HEK293T (cell line): ENCODE data around the gene BLOC1S1.

Experiments used
- CTCF ChIA-PET: fragments of 350-600 bp; formaldehyde crosslinking; extraction: SDS; loops from one replicate; lab custom pipeline; 2021; ENCODE audit warnings: antibody characterized with exemption, inconsistent platforms; lab: Yijun Ruan, JAX
- POLR2A ChIA-PET: fragments of 350-600 bp; formaldehyde crosslinking; extraction: SDS; loops from one replicate; lab custom pipeline; 2020; ENCODE audit warnings: antibody characterized with exemption, inconsistent platforms; lab: Yijun Ruan, JAX
- DNase-seq: peaks from one replicate; pipeline ENCODE4 v3.0.0; 2012; ENCODE audit warnings: mixed read lengths; ENCODE audit errors: extremely low spot score
- ARNT ChIP-seq: fragments of 450-650 bp; IDR thresholded peaks from 2 replicates; pipeline ENCODE4 v1.6.1; 2017; ENCODE audit warnings: mild to moderate bottlenecking
- BHLHE40 ChIP-seq: fragments of 450-650 bp; IDR thresholded peaks from 2 replicates; pipeline ENCODE4 v1.6.1; 2016; ENCODE audit warnings: mild to moderate bottlenecking, moderate library complexity, borderline replicate concordance
- CTBP1 ChIP-seq: fragments of 450-650 bp; IDR thresholded peaks from 2 replicates; pipeline ENCODE4 v1.6.1; 2016; ENCODE audit warnings: borderline replicate concordance
- ELF4 ChIP-seq: fragments of 450-650 bp; IDR thresholded peaks from 2 replicates; pipeline ENCODE4 v1.6.1; 2017; ENCODE audit warnings: antibody characterized with exemption
- FOXA1 ChIP-seq: fragments of 450-650 bp; IDR thresholded peaks from 2 replicates; pipeline ENCODE4 v1.6.1; 2016; ENCODE audit warnings: mild to moderate bottlenecking
- FOXK2 ChIP-seq: fragments of 450-650 bp; IDR thresholded peaks from 2 replicates; pipeline ENCODE4 v1.6.1; 2016; ENCODE audit warnings: mild to moderate bottlenecking
- FOXM1 ChIP-seq: fragments of 450-650 bp; IDR thresholded peaks from 2 replicates; pipeline ENCODE4 v1.6.1; 2017; ENCODE audit warnings: mild to moderate bottlenecking, borderline replicate concordance
- HDGF ChIP-seq: fragments of 450-650 bp; IDR thresholded peaks from 2 replicates; pipeline ENCODE4 v1.6.1; 2017; ENCODE audit warnings: antibody characterized with exemption, borderline replicate concordance
- L3MBTL2 ChIP-seq: fragments of 450-650 bp; conservative IDR thresholded peaks from 2 replicates; pipeline ENCODE4 v1.6.1; 2016; ENCODE audit warnings: mild to moderate bottlenecking
- LEF1 ChIP-seq: fragments of 450-650 bp; IDR thresholded peaks from 2 replicates; pipeline ENCODE4 v1.6.1; 2017; ENCODE audit warnings: mild to moderate bottlenecking, borderline replicate concordance
- NFRKB ChIP-seq: fragments of 450-650 bp; IDR thresholded peaks from 2 replicates; pipeline ENCODE4 v1.6.1; 2016; ENCODE audit warnings: mild to moderate bottlenecking, moderate library complexity
- PKNOX1 ChIP-seq: fragments of 450-650 bp; IDR thresholded peaks from 2 replicates; pipeline ENCODE4 v1.6.1; 2016
- SP1 ChIP-seq: fragments of 450-650 bp; IDR thresholded peaks from 2 replicates; pipeline ENCODE4 v1.6.1; 2017
- SUZ12 ChIP-seq: fragments of 450-650 bp; IDR thresholded peaks from 2 replicates; pipeline ENCODE4 v1.6.1; 2016; ENCODE audit warnings: mild to moderate bottlenecking
- TARDBP ChIP-seq: fragments of 450-650 bp; IDR thresholded peaks from 2 replicates; pipeline ENCODE4 v1.6.1; 2016
- ZNF384 ChIP-seq: fragments of 450-650 bp; IDR thresholded peaks from 2 replicates; pipeline ENCODE4 v1.6.1; 2016

Gene BLOC1S1

GRCh38 chr12:55675666-55676065 is 40.2 kb upstream of the BLOC1S1 start:
- ChIA-PET POLR2A (no interaction called here), CTCF (no interaction called here)
- TF ChIP-seq ZNF384: no peak
- TF ChIP-seq CTBP1: no peak
- TF ChIP-seq SP1: no peak
- TF ChIP-seq FOXM1: no peak
- TF ChIP-seq ARNT: no peak
- no peak for TF ChIP-seq BHLHE40
- no peak for TF ChIP-seq ELF4
- no peak for TF ChIP-seq HDGF
- no peak for TF ChIP-seq PKNOX1
- no peak for TF ChIP-seq FOXA1
- TF ChIP-seq L3MBTL2: no peak
- no peak for TF ChIP-seq NFRKB
- no peak for TF ChIP-seq FOXK2
- TF ChIP-seq TARDBP: no peak
- TF ChIP-seq LEF1: no peak
- TF ChIP-seq SUZ12: no peak
- DNase-seq: no peak

GRCh38 chr12:55676707-55677106 is 39.1 kb upstream of the BLOC1S1 start:
- ChIA-PET CTCF (interaction anchor here (0.7 kb wide), 1 partner anchor 30 kb away, joined by 3 read pairs; no protein-coding TSS in a partner anchor), POLR2A (no interaction called here)
- no peak for TF ChIP-seq FOXK2
- no peak for TF ChIP-seq FOXA1
- no peak for TF ChIP-seq CTBP1
- TF ChIP-seq SP1: no peak
- TF ChIP-seq BHLHE40: no peak
- no peak for TF ChIP-seq PKNOX1
- TF ChIP-seq NFRKB: no peak
- TF ChIP-seq ZNF384: no peak
- no peak for TF ChIP-seq TARDBP
- no peak for DNase-seq

GRCh38 chr12:55679691-55680090 is 36.2 kb upstream of the BLOC1S1 start:
- CTCF ChIA-PET: no interaction called here
- POLR2A ChIA-PET: no interaction called here
- no peak for TF ChIP-seq SUZ12
- TF ChIP-seq FOXM1: no peak
- no peak for TF ChIP-seq ZNF384
- no peak for TF ChIP-seq CTBP1
- TF ChIP-seq TARDBP: no peak
- TF ChIP-seq FOXK2: no peak
- TF ChIP-seq LEF1: no peak
- no peak for TF ChIP-seq ELF4
- DNase-seq: no peak

GRCh38 chr12:55681142-55682077 is 34.4 kb upstream of the BLOC1S1 start:
- TF ChIP-seq ZNF384 (no peak), FOXM1 (no peak), FOXK2 (no peak), L3MBTL2 (0 out of 2 replicates have a peak, but pooled peaks have one; percentile 37), SP1 (no peak)
- POLR2A ChIA-PET: interaction anchor here (0.6 to 1.6 kb wide), 11 partner anchors 13 to 136 kb away, joined by 3 to 8 read pairs (median 4); partner anchors contain the start of genes BLOC1S1, CD63, ITGA7 and ORMDL2
- peak; percentile 77 for DNase-seq

GRCh38 chr12:55682087-55682796 is 33.6 kb upstream of the BLOC1S1 start:
- no peak for DNase-seq
- TF ChIP-seq ZNF384 (no peak), L3MBTL2 (no peak), ARNT (no peak), NFRKB (no peak), FOXM1 (no peak), SP1 (no peak), PKNOX1 (no peak), CTBP1 (no peak)
- CTCF ChIA-PET: interaction anchor here (0.6 to 1.4 kb wide), 12 partner anchors 10 to 265 kb away, joined by 3 to 9 read pairs (median 6); partner anchors contain the start of gene RDH5
- POLR2A ChIA-PET: interaction anchor here (0.8 to 1.6 kb wide), 9 partner anchors 12 to 135 kb away, joined by 3 to 8 read pairs (median 4); partner anchors contain the start of genes BLOC1S1, ITGA7, ORMDL2 and RDH5

More at GRCh38 chr12:55681142-55682077, 34.4 kb upstream of the BLOC1S1 start:
- CTCF ChIA-PET: interaction anchor here (0.6 to 1.4 kb wide), 14 partner anchors 10 to 266 kb away, joined by 3 to 9 read pairs (median 4); partner anchors contain the start of gene RDH5
